ENCODE data around the gene RXRA.

The RXRA gene

GRCh38 chr9:134457321-134458206, 131.3 kb downstream of the RXRA start:
- no peaks in the 10 kb centered on the region for H3K36me3 ChIP-seq (ENCODE audit: insufficient read depth, low read length)
- no peak overlapping the region for H2AFZ ChIP-seq (ENCODE audit: low read depth, low read length)
- H3K4me1 ChIP-seq (ENCODE audit: insufficient read depth, low read length) = peaks cover 1% of the 10 kb centered on the region
- no peaks in the 10 kb centered on the region for H3K27me3 ChIP-seq (ENCODE audit: insufficient read depth, low read length)
- no peak overlapping the region for H3K4me3 ChIP-seq (ENCODE audit: low read length)
- H3K9me3 ChIP-seq (ENCODE audit: low read length) = no peaks in the 10 kb centered on the region

DNA sequence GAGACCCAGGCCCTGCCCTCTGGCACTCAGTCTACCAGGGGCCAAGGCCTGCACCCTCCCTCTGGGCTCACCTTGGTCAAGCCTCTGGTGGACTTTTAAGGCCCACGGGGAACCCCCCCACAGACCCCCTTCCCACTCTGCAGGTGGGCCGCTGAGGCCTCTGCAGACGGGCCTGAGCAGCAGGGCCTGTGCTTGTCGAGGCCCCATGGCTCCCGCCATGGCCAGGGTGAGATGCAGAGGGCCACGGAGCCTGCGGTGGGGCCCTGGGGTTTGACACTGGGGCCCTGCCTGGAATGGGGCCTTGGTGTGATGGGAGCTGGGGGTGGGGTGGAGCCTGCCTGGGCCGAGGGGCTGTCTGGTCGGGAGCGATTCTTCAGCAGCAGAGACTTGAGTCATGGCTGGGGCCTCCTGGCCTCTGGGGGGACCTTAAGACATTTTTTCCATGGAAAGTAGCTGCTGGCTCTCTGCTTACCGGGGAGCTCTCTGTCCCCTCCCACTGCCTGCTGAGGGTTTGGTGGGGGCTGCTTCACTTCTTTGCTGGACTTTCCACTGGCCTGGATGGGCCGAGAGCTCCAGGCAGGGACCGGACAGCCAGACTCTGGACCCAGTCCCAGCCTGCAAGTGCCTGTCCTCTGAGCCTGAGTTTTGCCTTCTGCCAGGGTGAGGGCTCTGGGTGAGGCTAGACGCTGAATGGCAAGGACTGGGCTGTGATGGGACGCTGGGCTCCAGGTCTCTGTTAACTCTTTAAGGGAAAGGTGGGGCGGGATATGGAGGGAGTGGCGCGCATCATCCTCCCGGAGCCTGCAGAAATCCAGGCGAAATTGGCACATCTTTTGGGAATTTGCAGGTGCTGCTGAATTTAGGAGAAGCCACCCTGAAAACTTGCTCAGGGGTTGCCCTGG, 132.2 kb downstream of the RXRA start:
- Histone ChIP-seq H3K4me3 (ENCODE audit: low read length) (no peak overlapping the region), H2AFZ (ENCODE audit: low read depth, low read length) (no peak overlapping the region), H3K27me3 (ENCODE audit: insufficient read depth, low read length) (no peaks in the 10 kb centered on the region), H3K4me1 (ENCODE audit: insufficient read depth, low read length) (peaks cover 7% of the 10 kb centered on the region), H3K9me3 (ENCODE audit: low read length) (no peaks in the 10 kb centered on the region), H3K36me3 (ENCODE audit: insufficient read depth, low read length) (no peaks in the 10 kb centered on the region)

GRCh38 chr9:134459164-134459563, 132.9 kb downstream of the RXRA start:
- Histone ChIP-seq H3K4me1 (ENCODE audit: insufficient read depth, low read length) (peaks cover 7% of the 10 kb centered on the region), H3K4me3 (ENCODE audit: low read length) (no peak overlapping the region), H3K36me3 (ENCODE audit: insufficient read depth, low read length) (no peaks in the 10 kb centered on the region), H2AFZ (ENCODE audit: low read depth, low read length) (no peak overlapping the region), H3K27me3 (ENCODE audit: insufficient read depth, low read length) (no peaks in the 10 kb centered on the region), H3K9me3 (ENCODE audit: low read length) (no peaks in the 10 kb centered on the region)

- Histone ChIP-seq H3K27me3 (ENCODE audit: insufficient read depth, low read length) (no peaks in the 10 kb centered on the region), H3K4me1 (ENCODE audit: insufficient read depth, low read length) (peaks cover 7% of the 10 kb centered on the region), H3K4me3 (ENCODE audit: low read length) (no peak overlapping the region), H3K9me3 (ENCODE audit: low read length) (no peaks in the 10 kb centered on the region), H3K36me3 (ENCODE audit: insufficient read depth, low read length) (no peaks in the 10 kb centered on the region), H2AFZ (ENCODE audit: low read depth, low read length) (no peak overlapping the region)
Observed at GRCh38 chr9:134459573-134459972, 133.3 kb downstream of the RXRA start.

- Histone ChIP-seq H3K4me1 (ENCODE audit: insufficient read depth, low read length) (peaks cover 7% of the 10 kb centered on the region), H3K27me3 (ENCODE audit: insufficient read depth, low read length) (no peaks in the 10 kb centered on the region), H2AFZ (ENCODE audit: low read depth, low read length) (no peak overlapping the region), H3K9me3 (ENCODE audit: low read length) (no peaks in the 10 kb centered on the region), H3K36me3 (ENCODE audit: insufficient read depth, low read length) (no peaks in the 10 kb centered on the region), H3K4me3 (ENCODE audit: low read length) (no peak overlapping the region)
Observed at GRCh38 chr9:134460206-134460605, 134.0 kb downstream of the RXRA start.

- Histone ChIP-seq H2AFZ (ENCODE audit: low read depth, low read length) (no peak overlapping the region), H3K9me3 (ENCODE audit: low read length) (no peaks in the 10 kb centered on the region), H3K36me3 (ENCODE audit: insufficient read depth, low read length) (no peaks in the 10 kb centered on the region), H3K4me3 (ENCODE audit: low read length) (no peak overlapping the region), H3K4me1 (ENCODE audit: insufficient read depth, low read length) (peaks cover 7% of the 10 kb centered on the region), H3K27me3 (ENCODE audit: insufficient read depth, low read length) (no peaks in the 10 kb centered on the region)
Observed at GRCh38 chr9:134460896-134461295, 134.6 kb downstream of the RXRA start.

GRCh38 chr9:134461426-134461982, 135.2 kb downstream of the RXRA start:
- Histone ChIP-seq H3K4me3 (ENCODE audit: low read length) (no peak overlapping the region), H3K9me3 (ENCODE audit: low read length) (no peaks in the 10 kb centered on the region), H3K36me3 (ENCODE audit: insufficient read depth, low read length) (no peaks in the 10 kb centered on the region), H2AFZ (ENCODE audit: low read depth, low read length) (no peak overlapping the region), H3K4me1 (ENCODE audit: insufficient read depth, low read length) (peaks cover 7% of the 10 kb centered on the region), H3K27me3 (ENCODE audit: insufficient read depth, low read length) (no peaks in the 10 kb centered on the region)

DNA sequence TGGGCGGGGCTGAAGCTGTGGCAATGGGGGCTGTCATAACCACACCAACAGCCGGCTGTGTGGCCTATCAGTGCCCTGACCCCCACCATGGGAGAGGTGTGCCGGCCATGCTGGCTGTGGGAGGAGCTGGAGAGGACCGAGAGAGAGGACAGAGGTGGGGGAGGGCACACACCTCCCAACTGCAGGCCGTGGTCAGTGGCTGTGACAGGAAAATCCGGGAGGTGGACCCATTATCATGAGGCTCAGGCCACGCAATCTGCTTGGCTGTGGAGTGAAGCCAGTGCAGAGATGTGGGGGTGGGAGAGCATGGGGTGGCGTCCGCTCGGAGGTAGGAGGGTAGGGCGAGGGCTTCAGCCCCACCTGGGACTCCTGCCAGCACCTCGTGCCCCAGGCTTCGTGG, 136.1 kb downstream of the RXRA start:
- H3K9me3 ChIP-seq (ENCODE audit: low read length) = no peaks in the 10 kb centered on the region
- no peaks in the 10 kb centered on the region for H3K36me3 ChIP-seq (ENCODE audit: insufficient read depth, low read length)
- H3K4me1 ChIP-seq (ENCODE audit: insufficient read depth, low read length) = peaks cover 7% of the 10 kb centered on the region
- no peaks in the 10 kb centered on the region for H3K27me3 ChIP-seq (ENCODE audit: insufficient read depth, low read length)
- H2AFZ ChIP-seq (ENCODE audit: low read depth, low read length) = no peak overlapping the region
- no peak overlapping the region for H3K4me3 ChIP-seq (ENCODE audit: low read length)

DNA sequence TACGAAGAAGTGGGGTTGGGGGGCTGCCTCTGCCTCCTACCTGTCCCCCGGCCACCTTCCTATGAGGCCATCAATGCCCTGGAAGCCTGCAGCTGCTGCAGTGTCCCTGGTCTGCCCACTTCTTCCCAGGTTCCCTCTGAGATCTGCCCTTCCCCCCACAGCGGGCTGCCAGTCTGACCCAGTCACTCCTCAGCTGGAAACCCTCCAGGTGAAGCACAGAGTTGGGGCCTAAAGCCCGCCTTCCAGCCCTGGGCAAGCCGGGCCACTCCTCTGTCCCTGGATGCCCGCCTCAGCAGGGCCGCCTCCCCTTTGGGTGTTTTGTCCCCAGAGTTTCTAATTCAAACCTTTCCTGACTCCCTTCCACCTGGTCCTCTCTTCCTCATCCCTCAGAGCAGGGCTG, 137.0 kb downstream of the RXRA start:
- H3K27me3 ChIP-seq (ENCODE audit: insufficient read depth, low read length) = no peaks in the 10 kb centered on the region
- H3K9me3 ChIP-seq (ENCODE audit: low read length) = no peaks in the 10 kb centered on the region
- peaks cover 7% of the 10 kb centered on the region for H3K4me1 ChIP-seq (ENCODE audit: insufficient read depth, low read length)
- no peaks in the 10 kb centered on the region for H3K36me3 ChIP-seq (ENCODE audit: insufficient read depth, low read length)
- H3K4me3 ChIP-seq (ENCODE audit: low read length) = no peak overlapping the region
- no peak overlapping the region for H2AFZ ChIP-seq (ENCODE audit: low read depth, low read length)

GRCh38 chr9:134466869-134467616, 140.8 kb downstream of the RXRA start:
- Histone ChIP-seq H3K36me3 (ENCODE audit: insufficient read depth, low read length) (no peaks in the 10 kb centered on the region), H2AFZ (ENCODE audit: low read depth, low read length) (no peak overlapping the region), H3K4me1 (ENCODE audit: insufficient read depth, low read length) (peaks cover 7% of the 10 kb centered on the region), H3K27me3 (ENCODE audit: insufficient read depth, low read length) (no peaks in the 10 kb centered on the region), H3K9me3 (ENCODE audit: low read length) (no peaks in the 10 kb centered on the region), H3K4me3 (ENCODE audit: low read length) (no peak overlapping the region)

DNA sequence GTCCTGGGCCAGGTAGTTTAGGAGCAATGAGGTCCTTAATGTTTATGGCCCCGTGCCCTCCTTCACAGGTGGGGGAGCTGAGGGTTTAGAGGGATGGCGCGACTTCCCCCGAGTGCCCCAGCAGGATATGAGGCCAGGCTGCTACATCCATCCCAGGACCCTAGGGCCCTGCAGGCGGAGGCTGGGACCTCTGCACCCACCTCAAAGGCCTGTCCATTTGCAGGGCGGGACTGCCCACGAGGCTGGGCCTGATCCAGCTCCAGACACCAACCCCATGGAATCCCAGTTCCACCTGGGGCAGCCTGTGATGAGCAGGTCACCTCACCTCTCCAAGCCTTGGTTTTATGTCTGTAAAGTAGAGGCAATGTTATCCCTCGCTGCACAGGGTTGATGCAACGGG, 142.1 kb downstream of the RXRA start:
- H3K4me1 ChIP-seq (ENCODE audit: insufficient read depth, low read length) = no peaks in the 10 kb centered on the region
- no peaks in the 10 kb centered on the region for H3K27me3 ChIP-seq (ENCODE audit: insufficient read depth, low read length)
- no peaks in the 10 kb centered on the region for H3K36me3 ChIP-seq (ENCODE audit: insufficient read depth, low read length)
- no peaks in the 10 kb centered on the region for H3K9me3 ChIP-seq (ENCODE audit: low read length)
- no peak overlapping the region for H2AFZ ChIP-seq (ENCODE audit: low read depth, low read length)
- no peak overlapping the region for H3K4me3 ChIP-seq (ENCODE audit: low read length)

- Histone ChIP-seq H3K4me1 (ENCODE audit: insufficient read depth, low read length) (no peaks in the 10 kb centered on the region), H3K27me3 (ENCODE audit: insufficient read depth, low read length) (no peaks in the 10 kb centered on the region)
Observed at GRCh38 chr9:134469041-134469875, 143.0 kb downstream of the RXRA start.

More at GRCh38 chr9:134469041-134469875, 143.0 kb downstream of the RXRA start:
- Histone ChIP-seq H2AFZ (ENCODE audit: low read depth, low read length) (no peak overlapping the region), H3K9me3 (ENCODE audit: low read length) (no peaks in the 10 kb centered on the region), H3K4me3 (ENCODE audit: low read length) (no peak overlapping the region), H3K36me3 (ENCODE audit: insufficient read depth, low read length) (no peaks in the 10 kb centered on the region)
